ENCODE results near the gene TMEM192. TPM values are rescaled to one million over a fixed set of nuclear protein-coding genes. Genes with fewer than 3 reads are reported as not detected.

The TMEM192 gene
- total and polyA plus RNA-seq, 2 of the 13 experiments (the other 11 are each of a cell fraction or from before 2014, with no cell fraction given): 19.8 to 19.9 TPM

DNA sequence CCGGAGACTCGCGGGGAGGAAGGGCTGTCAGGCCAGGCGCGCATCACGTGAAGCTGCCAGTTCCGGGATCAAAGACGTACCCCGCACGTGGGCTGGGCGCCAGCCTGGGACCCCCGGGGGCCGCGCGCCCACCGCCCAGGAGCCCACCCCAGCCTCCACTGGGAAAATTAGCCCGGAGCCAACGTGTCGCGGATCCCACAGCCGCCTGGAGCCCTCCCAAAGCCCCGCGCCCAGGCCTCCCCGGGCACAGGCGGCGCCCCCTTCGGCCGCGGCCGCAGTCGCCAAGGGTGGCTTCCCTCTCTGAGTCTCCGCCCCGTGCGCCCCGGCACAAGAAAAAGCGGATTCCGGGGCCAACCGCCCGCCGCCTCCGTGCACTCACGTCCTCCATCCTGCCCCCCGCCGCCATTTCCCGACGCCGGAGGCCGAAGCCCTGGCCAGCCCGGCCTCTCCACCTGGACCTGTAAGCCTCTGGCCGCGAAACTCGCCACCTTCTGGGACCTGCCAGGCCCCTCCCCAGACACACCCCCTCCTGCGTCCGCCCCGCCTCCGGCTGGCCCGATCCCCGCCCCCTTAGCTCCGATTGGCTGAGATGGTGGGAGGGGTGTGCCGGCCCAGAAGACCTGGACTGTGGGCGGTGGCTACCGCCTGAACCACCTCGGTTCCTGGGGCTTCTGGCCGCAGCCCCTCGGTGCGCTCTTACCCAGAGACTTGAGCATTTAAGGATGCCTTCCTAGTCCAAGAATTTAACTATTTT lies at the start of gene TMEM192 (continued):
- TF ChIP-seq RFXAP (CRISPR knock-in tag; IDR thresholded peaks at IDR 0.05; ENCODE audit: borderline replicate concordance): peak; percentile 79; the same call in 1 of the 2 replicates
- TF ChIP-seq TP53 (CRISPR knock-in tag; conservative IDR thresholded peaks at IDR 0.05): no peak
- no peak for TF ChIP-seq FIP1L1 (IDR thresholded peaks at IDR 0.05; ENCODE audit: borderline replicate concordance, insufficient read depth, low read depth, low read length)
- TF ChIP-seq ZNF562 (CRISPR knock-in tag; IDR thresholded peaks at IDR 0.05; ENCODE audit: borderline replicate concordance): no peak
- TF ChIP-seq ZNF17 (CRISPR knock-in tag; IDR thresholded peaks at IDR 0.05): no peak
- TF ChIP-seq XRCC5 (optimal IDR thresholded peaks at IDR 0.05; ENCODE audit: low read length): peak; percentile 17
- peak; percentile 31; the same call in 1 of the 2 replicates for TF ChIP-seq ZNF605 (CRISPR knock-in tag; IDR thresholded peaks at IDR 0.05)
- TF ChIP-seq, protein P1, sequence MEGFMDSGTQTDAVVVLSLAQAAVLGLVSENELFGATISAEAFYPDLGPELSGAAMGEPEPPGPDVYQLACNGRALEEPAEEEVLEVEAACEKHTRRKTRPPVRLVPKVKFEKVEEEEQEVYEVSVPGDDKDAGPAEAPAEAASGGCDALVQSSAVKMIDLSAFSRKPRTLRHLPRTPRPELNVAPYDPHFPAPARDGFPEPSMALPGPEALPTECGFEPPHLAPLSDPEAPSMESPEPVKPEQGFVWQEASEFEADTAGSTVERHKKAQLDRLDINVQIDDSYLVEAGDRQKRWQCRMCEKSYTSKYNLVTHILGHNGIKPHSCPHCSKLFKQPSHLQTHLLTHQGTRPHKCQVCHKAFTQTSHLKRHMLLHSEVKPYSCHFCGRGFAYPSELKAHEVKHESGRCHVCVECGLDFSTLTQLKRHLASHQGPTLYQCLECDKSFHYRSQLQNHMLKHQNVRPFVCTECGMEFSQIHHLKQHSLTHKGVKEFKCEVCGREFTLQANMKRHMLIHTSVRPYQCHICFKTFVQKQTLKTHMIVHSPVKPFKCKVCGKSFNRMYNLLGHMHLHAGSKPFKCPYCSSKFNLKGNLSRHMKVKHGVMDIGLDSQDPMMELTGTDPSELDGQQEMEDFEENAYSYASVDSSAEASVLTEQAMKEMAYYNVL (CRISPR knock-in tag; IDR thresholded peaks at IDR 0.05; ENCODE audit: borderline replicate concordance): peak; percentile 69; the same call in 1 of the 2 replicates
- TF ChIP-seq, protein P2, sequence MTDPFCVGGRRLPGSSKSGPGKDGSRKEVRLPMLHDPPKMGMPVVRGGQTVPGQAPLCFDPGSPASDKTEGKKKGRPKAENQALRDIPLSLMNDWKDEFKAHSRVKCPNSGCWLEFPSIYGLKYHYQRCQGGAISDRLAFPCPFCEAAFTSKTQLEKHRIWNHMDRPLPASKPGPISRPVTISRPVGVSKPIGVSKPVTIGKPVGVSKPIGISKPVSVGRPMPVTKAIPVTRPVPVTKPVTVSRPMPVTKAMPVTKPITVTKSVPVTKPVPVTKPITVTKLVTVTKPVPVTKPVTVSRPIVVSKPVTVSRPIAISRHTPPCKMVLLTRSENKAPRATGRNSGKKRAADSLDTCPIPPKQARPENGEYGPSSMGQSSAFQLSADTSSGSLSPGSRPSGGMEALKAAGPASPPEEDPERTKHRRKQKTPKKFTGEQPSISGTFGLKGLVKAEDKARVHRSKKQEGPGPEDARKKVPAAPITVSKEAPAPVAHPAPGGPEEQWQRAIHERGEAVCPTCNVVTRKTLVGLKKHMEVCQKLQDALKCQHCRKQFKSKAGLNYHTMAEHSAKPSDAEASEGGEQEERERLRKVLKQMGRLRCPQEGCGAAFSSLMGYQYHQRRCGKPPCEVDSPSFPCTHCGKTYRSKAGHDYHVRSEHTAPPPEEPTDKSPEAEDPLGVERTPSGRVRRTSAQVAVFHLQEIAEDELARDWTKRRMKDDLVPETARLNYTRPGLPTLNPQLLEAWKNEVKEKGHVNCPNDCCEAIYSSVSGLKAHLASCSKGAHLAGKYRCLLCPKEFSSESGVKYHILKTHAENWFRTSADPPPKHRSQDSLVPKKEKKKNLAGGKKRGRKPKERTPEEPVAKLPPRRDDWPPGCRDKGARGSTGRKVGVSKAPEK (CRISPR knock-in tag; IDR thresholded peaks at IDR 0.05; ENCODE audit: borderline replicate concordance): 0 out of 2 replicates have a peak, but pooled peaks have one; percentile 4
- no peak; the same call in 1 of the 2 replicates for TF ChIP-seq ZSCAN9 (CRISPR knock-in tag; IDR thresholded peaks at IDR 0.05; ENCODE audit: borderline replicate concordance)
- TF ChIP-seq NFYC (CRISPR knock-in tag; IDR thresholded peaks at IDR 0.05): peak; percentile 79
- TF ChIP-seq REPIN1 (CRISPR knock-in tag; IDR thresholded peaks at IDR 0.05; ENCODE audit: borderline replicate concordance, low read depth): peak; percentile 45; the same call in 1 of the 2 replicates
- no peak for TF ChIP-seq PCBP2 (optimal IDR thresholded peaks at IDR 0.05; ENCODE audit: low read depth, low read length, poor library complexity, severe bottlenecking)
- TF ChIP-seq RNF2 (conservative IDR thresholded peaks at IDR 0.05; ENCODE audit: low read depth): 0 out of 2 replicates have a peak, but pooled peaks have one; percentile 49
- peak; percentile 58 for TF ChIP-seq ZNF777 (CRISPR knock-in tag; IDR thresholded peaks at IDR 0.05)
- TF ChIP-seq ZNF781 (CRISPR knock-in tag; IDR thresholded peaks at IDR 0.05; ENCODE audit: borderline replicate concordance, not compliant biosample characterization): no peak
- no peak for TF ChIP-seq ZNF121 (CRISPR knock-in tag; IDR thresholded peaks at IDR 0.05)
- TF ChIP-seq ZIK1 (CRISPR knock-in tag; IDR thresholded peaks at IDR 0.05; ENCODE audit: borderline replicate concordance, low read depth): no peak
- peak; percentile 48; the same call in 1 of the 2 replicates for TF ChIP-seq PAXIP1 (CRISPR knock-in tag; conservative IDR thresholded peaks at IDR 0.05)
- no peak for TF ChIP-seq JUN (CRISPR knock-in tag; IDR thresholded peaks at IDR 0.05)

Data from HepG2 (cell line).